GM19035 (cell line): ENCODE data around the gene ZNF26.
"Not testable (repeated sequence)": the region's sequence is repeated elsewhere in the genome, so short reads cannot be mapped to it uniquely, and the experiment has no call there.

Source experiments
- ATAC-seq: cut with Tn5 transposase; IDR thresholded peaks from one replicate; pipeline ENCODE4 v1.9.1; 2021; ENCODE audit not compliant: unreplicated experiment

The ZNF26 gene

GRCh38 chr12:132955094-132956010, 30.8 kb upstream of the ZNF26 start:
- peak; percentile 15 for ATAC-seq

DNA sequence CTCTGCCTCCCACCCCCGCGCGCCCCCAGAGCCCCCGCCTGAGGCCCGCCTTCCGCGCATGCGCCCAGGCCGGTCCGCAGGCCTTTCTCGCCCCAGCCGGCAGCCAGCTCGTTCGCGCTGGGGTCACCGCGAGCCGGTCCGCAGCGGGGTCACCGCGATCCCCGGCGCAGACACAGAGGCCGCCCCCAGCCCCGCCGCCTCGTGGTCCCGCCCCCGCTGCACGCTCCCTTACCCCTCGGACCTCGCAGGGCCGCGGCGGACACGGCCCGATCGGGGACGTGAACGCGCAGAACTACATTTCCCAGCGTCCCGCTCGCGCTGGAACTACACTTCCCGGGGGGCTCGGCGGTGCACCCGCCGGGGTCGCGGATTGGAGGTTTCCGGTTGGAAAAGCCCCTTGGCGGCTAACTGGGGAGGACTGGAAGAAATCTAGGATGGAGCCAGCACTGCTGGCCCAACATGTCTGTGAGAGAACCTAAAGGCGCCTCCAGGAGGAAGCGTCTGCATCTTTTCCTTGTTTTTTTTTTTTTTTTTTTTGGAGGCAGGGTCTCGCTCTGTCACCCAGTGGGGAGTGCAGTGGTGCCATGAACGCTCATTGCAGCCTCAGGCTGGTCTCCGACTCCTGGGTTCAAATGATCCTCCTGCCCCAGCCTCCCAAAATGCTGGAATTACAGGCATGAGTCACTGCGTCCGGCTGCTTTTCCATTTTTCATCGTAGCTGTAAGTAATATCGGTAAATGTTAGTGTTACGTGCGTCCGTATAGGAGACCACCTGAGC, 30.0 kb upstream of the ZNF26 start, which contains the start of gene ZNF605:
Gene ZNF605 (minus strand): TSS at position 296 of the 778 bp plus-strand sequence. CDS start 10,671 bp downstream, outside the sequence.
- peak; percentile 96 for ATAC-seq

DNA sequence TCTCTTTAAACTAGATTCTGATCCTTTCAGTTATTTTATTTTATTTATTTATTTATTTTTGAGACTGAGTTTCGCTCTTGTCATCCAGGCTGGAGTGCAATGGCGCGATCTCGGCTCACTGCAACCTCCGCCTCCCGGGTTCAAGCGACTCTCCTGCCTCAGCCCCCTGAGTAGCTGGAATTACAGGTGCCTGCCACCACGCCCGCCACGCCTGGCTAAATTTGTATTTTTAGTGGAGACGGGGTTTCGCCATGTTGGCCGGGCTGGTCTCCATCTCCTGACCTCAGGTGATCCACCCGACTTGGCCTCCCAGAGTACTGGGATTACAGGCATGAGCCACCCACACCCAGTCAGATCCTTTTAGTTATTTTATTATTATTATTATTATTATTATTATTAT, 24.4 kb upstream of the ZNF26 start:
- ATAC-seq = not testable (repeated sequence)

GRCh38 chr12:132963947-132964346, 22.2 kb upstream of the ZNF26 start:
- not testable (repeated sequence) for ATAC-seq

- ATAC-seq = no peak
Observed at GRCh38 chr12:132965796-132966195, 20.4 kb upstream of the ZNF26 start.

DNA sequence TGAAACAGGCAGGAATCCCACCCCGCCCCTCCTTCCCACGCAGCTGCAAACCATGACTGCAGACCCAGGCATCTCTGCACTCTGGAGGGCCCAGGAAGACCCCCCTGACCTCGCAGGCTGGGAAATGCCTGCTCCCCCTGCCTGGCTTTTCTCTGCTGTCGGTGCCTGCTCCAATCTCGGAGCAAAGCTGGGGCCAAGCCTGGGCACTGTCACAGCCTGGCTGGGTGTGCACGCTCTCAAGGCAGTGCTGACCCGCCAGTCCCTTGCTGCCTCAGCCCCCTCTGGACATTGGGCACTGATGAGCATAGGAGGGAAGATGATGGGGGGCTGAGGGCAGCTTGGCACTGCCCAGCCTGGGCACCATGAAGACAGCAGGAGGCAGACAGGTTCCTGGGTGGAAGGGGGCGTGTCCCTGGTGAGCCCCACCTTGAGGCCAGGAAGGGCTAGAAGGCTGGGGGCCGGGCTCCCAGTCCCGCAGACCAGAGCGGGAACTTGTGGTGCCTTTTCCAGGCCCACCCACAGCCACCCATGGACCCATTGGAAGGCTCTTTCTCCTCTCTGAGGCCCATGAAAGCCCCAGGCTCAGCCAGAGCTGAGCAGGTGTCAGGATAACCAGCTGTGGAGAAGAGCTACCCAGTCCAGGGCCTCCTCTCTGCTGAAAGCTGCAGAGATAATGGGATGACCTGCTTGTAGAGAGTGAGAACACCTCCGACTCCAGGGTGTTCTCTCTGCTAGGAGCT, 19.3 kb upstream of the ZNF26 start:
- no peak for ATAC-seq

- ATAC-seq = no peak
Observed at GRCh38 chr12:132967736-132968135, 18.4 kb upstream of the ZNF26 start.

DNA sequence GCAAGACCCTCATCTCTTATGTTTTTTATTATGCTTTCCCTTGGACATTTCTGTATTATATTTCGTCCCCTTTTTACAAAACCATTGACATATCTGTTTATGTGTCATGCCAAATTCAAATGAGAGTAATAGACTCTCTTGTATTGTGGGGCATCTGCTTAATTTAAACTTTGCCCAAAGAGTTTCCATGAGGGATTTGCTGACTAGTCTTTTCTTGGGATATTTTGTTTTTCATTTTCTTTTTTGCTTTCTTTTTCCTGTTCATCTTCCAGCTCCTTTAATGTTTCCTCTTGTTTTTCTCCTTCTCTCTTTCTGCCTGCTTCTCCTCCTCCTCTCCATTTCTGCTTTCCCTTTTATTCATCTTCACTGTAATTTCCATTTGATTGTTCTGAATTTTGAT, 13.8 kb upstream of the ZNF26 start:
- ATAC-seq = no peak

- ATAC-seq = not testable (repeated sequence)
Observed at GRCh38 chr12:132976870-132977269, 9.3 kb upstream of the ZNF26 start.

GRCh38 chr12:132986885-132987225, 688 bp downstream of the ZNF26 start:
- no peak for ATAC-seq

- ATAC-seq = no peak
Observed at GRCh38 chr12:132998741-132999140, 12.6 kb downstream of the ZNF26 start.

- ATAC-seq = no peak
Observed at GRCh38 chr12:133010657-133011297, 24.6 kb downstream of the ZNF26 start.

DNA sequence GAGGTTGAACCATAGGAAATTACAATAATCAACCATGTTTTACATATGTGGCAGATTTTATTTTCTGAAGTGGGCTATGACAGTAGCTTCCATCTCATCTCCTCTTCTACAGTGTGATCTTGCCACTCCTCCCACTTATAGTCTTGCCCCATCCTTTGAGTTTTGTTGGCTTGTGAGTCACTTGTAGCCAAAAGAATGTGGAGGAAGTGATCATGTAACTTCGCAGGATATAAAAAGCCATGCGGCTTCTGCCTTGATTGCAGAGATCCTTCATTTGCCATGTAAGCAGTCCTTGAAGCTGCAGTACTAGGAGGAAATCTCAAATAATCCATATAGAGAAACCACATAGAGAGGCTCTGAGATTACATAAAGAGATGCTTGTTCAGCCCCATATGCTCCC, 37.4 kb downstream of the ZNF26 start:
- no peak for ATAC-seq

DNA sequence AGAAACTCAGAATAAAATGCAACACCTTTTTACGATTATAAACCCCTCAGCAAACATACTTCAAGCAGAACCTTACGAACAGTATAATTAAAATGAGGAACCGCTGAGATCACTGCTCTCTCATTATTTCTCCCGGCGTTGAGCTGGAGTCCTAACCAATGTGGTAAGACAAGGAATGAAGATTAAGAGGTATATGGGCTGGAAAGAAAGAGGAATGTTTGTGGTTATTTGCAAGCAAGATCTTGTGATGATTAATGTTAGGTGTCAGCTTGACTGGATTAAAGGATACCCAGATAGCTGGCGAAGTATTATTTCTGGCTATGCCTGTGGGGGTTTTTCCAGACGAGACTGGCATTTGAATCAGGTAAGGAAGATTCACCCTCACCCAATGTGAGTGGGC, 40.8 kb downstream of the ZNF26 start:
- ATAC-seq = no peak

GRCh38 chr12:133037207-133038005, 51.2 kb downstream of the ZNF26 start, which contains the start of gene ZNF84:
ZNF84 (plus strand) TSS chr12:133037509; CDS start chr12:133041468, 3,959 bp downstream.
- ATAC-seq = peak; percentile 91

GRCh38 chr12:133038118-133038709, 52.0 kb downstream of the ZNF26 start:
- ATAC-seq = no peak

GRCh38 chr12:133046698-133047097, 60.5 kb downstream of the ZNF26 start:
- ATAC-seq = no peak

GRCh38 chr12:133057446-133057845, 71.3 kb downstream of the ZNF26 start:
- ATAC-seq = no peak
